HG02973 (cell line): Measurements from ENCODE around the gene ATXN1.
"Not testable (repeated sequence)": the region's sequence is repeated elsewhere in the genome, so short reads cannot be mapped to it uniquely, and the experiment has no call there.

Experiments
- ATAC-seq: cut with Tn5 transposase; IDR thresholded peaks from one replicate; pipeline ENCODE4 v1.9.1; 2021; ENCODE audit warnings: moderate library complexity; ENCODE audit not compliant: unreplicated experiment

Gene ATXN1

GRCh38 chr6:16548121-16548520 is 213.1 kb downstream of the ATXN1 start:
- no peak for ATAC-seq

DNA sequence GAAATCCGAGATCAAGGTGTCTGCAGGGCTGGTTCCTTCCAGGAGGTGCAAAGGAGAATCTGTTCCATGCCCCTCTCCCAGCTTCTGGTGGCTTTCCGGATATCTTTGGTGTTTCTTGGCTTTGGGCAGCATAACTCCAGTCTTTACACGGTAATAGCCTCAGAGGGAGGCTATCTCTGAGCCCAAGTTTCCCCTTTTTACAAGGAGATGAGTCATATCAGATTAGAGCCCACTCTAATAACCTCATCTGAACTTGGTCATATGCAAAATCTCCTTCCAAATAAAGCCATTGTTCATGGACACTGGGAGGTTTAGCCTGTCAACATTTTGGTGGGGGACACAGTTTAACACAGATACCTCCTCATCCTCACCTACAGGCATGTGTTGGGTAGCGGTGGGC is 213.7 kb downstream of the ATXN1 start:
- no peak for ATAC-seq

GRCh38 chr6:16546861-16547260 is 214.4 kb downstream of the ATXN1 start:
- no peak for ATAC-seq

GRCh38 chr6:16545382-16545781 is 215.9 kb downstream of the ATXN1 start:
- ATAC-seq, result no peak

GRCh38 chr6:16544521-16544920 is 216.7 kb downstream of the ATXN1 start:
- no peak for ATAC-seq

- no peak for ATAC-seq
Measured at GRCh38 chr6:16544006-16544405, 217.3 kb downstream of the ATXN1 start.

DNA sequence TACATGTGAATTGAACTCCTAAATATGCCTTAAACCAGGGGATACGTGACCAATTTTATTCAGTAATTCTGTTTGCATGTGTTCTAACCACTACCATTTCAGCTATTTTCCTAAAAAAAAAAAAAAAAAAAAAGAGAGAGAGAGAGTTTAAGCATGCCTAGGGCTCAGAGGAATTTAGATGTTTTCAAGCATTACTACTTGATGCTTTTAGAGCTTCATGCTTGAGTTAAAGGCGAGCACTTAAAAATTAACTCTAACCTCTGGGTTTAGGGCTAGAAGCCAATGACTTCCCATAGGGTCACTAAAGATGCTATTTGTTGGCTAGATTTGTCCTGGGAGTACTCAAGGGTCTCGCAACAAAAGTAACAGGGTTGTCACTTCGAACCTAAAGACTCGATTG is 217.7 kb downstream of the ATXN1 start:
- ATAC-seq, result no peak

GRCh38 chr6:16542070-16542469 is 219.2 kb downstream of the ATXN1 start:
- no peak for ATAC-seq

DNA sequence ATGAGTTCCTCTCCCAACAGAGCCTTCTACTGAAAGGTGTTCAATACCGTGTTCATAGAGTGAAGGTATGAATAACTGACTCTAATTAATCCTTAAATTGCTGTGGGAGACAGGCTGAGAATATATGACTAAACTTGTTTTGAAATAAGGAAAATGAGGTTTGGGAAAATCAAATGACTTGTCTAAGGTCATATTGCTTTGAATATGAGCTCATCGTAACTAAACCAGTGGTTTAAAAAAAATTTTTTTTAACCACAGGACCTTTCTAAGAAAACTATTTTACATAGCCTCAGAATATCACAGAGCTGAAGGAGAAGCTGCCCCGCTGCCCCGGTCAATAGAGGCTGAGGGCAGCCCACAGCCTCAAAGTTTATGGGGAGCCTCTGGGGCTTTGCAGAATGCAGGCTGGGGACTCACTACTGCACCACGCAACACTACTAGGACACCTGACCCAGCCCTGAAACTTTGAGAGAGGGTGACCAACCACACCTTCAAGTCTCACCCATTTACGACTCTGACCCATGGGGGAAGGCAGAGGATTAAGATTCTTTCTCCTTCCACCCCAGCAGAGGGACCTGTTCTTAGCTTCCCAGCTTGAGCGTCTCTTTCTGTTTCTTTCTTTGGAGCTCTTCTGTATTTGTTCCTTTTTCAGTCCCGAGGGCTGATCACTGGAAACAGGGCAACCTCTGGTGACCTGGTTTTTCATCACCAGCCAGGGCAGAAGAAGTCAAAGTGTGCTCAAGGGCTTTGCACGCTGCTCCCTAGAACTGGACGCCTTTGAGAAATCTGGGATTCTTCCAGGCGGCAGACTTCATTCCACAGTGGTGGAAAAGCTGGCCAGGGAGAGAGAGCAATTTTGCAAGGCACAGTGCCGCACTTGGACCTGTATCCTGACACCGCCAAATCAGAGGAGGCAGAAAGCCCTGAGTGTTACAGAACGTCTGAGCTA is 220.2 kb downstream of the ATXN1 start:
- ATAC-seq, result no peak

DNA sequence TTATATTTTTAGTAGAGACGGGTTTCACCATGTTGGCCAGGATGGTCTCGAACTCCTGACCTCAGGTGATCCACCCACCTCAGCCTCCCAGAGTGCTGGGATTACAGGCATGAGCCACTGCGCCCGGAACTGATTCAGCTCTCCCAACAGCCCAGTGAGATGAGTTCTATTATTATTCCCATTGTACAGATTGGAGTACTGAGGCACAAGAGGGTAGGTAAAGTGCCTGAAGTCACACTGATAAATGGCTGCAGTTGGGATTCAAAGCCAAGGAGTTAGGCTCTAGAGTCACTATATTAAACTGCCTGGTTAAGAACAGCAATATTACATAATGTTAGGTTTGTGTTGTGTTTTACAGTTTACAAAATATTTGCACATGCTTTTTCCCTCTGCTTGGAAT is 220.9 kb downstream of the ATXN1 start:
- ATAC-seq, result not testable (repeated sequence)

DNA sequence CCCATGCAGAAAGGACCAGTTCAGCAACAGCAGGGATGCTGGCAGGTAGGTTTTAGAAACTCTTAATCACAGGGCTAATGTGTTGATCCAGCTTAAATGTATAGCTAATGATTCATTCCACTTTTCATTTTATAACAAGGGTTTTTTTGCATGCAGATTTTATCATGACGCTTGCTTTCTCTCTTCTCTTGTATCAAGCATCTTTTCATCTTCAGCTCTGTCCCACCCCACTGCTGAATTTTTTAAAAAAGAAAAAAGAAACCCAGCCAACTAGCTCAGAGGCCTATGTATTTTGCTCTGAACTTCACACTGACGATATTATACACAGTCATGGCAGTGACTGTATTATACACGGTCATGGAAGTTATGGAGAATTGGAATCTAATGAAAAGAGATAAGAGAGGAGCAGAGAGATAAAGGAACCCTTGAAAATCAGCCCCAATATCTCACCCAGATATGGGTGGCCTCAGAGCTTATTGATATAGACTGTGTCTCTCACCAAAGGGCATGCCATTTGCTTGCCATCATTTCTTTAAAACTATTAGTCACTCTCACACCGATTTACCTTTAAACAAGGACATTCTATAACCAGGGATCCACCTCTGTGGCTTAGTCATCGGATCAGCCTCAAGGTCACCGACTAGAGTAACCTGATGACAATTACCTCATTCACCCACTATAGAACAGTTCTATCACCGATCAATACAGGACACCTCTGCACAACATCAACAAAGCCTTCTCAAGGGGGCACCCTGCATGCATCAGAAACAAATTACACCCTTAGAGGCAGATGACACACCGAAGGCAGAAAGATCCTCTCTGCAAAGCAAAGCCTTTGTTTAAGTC is 222.0 kb downstream of the ATXN1 start:
- ATAC-seq, result no peak

DNA sequence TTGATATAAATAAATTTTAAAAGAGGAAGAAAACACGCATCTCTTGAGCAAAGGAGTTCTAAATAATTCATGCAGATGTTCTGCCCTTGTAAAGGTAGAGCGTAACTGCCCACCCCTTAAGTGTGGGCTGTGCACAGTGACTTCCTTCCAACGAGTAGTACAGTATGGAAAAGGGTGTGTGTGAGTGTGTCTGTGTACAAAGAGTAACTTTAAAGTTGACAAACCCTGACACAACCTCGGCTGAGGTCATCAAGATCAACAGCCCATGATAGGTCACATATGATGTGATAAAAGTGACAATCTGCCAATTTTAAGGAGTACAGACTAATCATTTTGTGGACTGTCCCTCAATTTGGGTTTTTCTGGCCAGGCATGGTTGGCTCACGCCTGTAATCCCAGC is 225.7 kb downstream of the ATXN1 start:
- no peak for ATAC-seq

- no peak for ATAC-seq
Measured at GRCh38 chr6:16533721-16534136, 227.5 kb downstream of the ATXN1 start.

- ATAC-seq, result no peak
Measured at GRCh38 chr6:16533210-16533609, 228.1 kb downstream of the ATXN1 start.

- no peak for ATAC-seq
Measured at GRCh38 chr6:16527691-16528090, 233.6 kb downstream of the ATXN1 start.

- no peak for ATAC-seq
Measured at GRCh38 chr6:16524380-16524707, 236.9 kb downstream of the ATXN1 start.

GRCh38 chr6:16523606-16524379 is 237.5 kb downstream of the ATXN1 start:
- ATAC-seq, result no peak

DNA sequence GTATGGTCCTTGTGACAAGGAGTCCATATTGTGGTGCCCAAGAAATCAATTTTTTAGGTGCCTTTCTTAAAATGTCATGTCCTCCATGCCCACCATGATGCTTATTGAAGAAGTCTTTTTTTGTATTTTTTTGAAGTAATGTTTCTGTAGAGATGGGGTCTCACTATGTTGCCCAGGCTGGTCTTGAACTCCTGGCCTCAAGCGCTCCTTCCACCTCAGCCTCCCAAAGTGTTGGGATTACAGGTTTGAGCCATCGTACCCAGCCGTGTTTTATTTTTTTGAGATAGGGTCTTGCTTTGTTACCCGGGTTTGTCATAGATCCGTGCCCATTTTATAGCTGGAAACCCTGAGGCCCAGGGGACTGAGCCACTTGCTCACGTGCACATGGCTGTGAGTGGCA is 238.3 kb downstream of the ATXN1 start:
- ATAC-seq, result no peak

GRCh38 chr6:16521528-16521927 is 239.7 kb downstream of the ATXN1 start:
- no peak for ATAC-seq

- ATAC-seq, result no peak
Measured at GRCh38 chr6:16519265-16520242, 241.7 kb downstream of the ATXN1 start.
